Thyroid gland (tissue), 4 donors: ENCODE measurements around the gene UST.

Experiments used
- POLR2A ChIP-seq, 2 donors: fragments of 450-650 bp; IDR thresholded peaks; one replicate each; pipeline ENCODE4 v1.6.1; 2017; ENCODE audit warnings: antibody characterized with exemption in 2 of 2, mild to moderate bottlenecking in 2 of 2, moderate library complexity in 1 of 2
- TF ChIP-seq, protein P1 (sequence below), 6 experiments: fragments of 200-600 bp in 3 of 6; fragments of 450-650 bp in 3 of 6; sonication (generic) in 3 of 6; IDR thresholded peaks; one replicate each; pipeline ENCODE4 v1.5.1; 2016 to 2019; ENCODE audit warnings: antibody characterized with exemption in 6 of 6, mild to moderate bottlenecking in 2 of 6, inconsistent platforms in 1 of 6, moderate library complexity in 1 of 6

DNA sequence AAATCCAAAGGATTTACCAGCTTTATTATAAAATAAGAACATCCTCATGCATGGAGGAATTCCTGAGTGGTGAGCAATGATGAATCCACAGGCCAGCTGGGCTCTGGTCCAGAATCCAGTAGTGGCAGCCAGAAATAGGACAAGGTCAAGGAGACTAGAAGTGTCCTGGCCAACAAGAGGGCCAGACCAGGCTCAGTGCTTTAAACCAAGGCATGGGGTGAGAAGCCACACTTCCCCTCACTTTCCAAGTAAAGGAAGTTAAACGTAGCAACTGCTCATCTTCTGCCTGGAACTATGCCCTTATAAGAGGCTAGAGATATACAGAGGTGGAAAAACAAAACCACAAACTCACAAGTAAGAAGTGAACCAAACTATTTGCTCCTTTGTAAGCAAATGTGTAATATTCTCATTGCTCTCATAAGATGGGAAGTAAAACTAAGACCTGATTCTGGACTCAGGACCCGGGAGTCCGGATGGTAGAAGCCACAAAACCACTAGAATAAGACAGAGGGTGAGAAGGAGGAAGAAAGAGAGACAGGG is 253.2 kb downstream of the UST start:
- TF ChIP-seq POLR2A (IDR thresholded peaks at IDR 0.05), result no peak
- TF ChIP-seq, protein P1, sequence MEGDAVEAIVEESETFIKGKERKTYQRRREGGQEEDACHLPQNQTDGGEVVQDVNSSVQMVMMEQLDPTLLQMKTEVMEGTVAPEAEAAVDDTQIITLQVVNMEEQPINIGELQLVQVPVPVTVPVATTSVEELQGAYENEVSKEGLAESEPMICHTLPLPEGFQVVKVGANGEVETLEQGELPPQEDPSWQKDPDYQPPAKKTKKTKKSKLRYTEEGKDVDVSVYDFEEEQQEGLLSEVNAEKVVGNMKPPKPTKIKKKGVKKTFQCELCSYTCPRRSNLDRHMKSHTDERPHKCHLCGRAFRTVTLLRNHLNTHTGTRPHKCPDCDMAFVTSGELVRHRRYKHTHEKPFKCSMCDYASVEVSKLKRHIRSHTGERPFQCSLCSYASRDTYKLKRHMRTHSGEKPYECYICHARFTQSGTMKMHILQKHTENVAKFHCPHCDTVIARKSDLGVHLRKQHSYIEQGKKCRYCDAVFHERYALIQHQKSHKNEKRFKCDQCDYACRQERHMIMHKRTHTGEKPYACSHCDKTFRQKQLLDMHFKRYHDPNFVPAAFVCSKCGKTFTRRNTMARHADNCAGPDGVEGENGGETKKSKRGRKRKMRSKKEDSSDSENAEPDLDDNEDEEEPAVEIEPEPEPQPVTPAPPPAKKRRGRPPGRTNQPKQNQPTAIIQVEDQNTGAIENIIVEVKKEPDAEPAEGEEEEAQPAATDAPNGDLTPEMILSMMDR (IDR thresholded peaks at IDR 0.05), result no peak
